ENCODE measurements around the gene CFD. TPM values are rescaled to one million over a fixed set of nuclear protein-coding genes. Genes with fewer than 3 reads are reported as not detected.

CFD gene
- total and polyA plus RNA-seq, 4 donors, result 4.5 to 20.2 (median 13.6) TPM

DNA sequence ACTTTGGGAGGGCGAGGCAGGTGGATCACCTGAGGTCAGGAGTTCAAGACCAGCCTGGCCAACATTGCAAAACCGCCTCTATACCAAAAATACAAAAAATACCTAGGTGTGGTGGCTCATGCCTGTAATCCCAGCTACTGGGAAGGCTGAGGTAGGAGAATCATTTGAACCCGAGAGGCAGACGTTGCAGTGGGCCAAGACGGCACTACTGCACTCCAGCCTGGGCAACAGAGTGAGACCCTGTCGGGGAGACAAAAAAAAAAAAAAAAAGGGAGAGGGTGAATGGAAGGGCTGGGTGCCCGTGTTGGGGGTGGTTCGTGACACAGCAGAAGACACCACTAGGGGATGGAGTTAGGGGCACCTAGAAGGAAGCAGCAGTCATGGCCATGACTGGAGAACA lies 10.8 kb downstream of the CFD start:
- Histone ChIP-seq H3K4me1 (ENCODE audit: control insufficient read depth in 4 of 4, insufficient read depth in 4 of 4, low read length in 3 of 4) (no peaks in the 10 kb centered on the region), H3K36me3 (ENCODE audit: control insufficient read depth in 4 of 4, insufficient read depth in 3 of 4, low read depth in 1 of 4, low read length in 3 of 4) (peaks cover 4 to 42% (median 11%) of the 10 kb centered on the region in 4 donors), H3K27me3 (ENCODE audit: control insufficient read depth in 4 of 4, insufficient read depth in 4 of 4, low read length in 3 of 4) (no peaks in the 10 kb centered on the region), H3K27ac (ENCODE audit: low read depth in 1 of 2, low read length in 2 of 2) (no peak overlapping the region), H3K9ac (ENCODE audit: low read depth in 1 of 2, low read length in 2 of 2) (no peak overlapping the region), H3K4me3 (ENCODE audit: low read depth in 1 of 3, low read length in 3 of 3) (no peak overlapping the region), H3K9me3 (ENCODE audit: control insufficient read depth in 4 of 4, low read length in 3 of 4) (no peaks in the 10 kb centered on the region)
- 94% methylated on average over 8 of the region's 8 CpGs for WGBS
- no peak for DNase-seq (ENCODE audit: low spot score)
- TF ChIP-seq, protein P1, sequence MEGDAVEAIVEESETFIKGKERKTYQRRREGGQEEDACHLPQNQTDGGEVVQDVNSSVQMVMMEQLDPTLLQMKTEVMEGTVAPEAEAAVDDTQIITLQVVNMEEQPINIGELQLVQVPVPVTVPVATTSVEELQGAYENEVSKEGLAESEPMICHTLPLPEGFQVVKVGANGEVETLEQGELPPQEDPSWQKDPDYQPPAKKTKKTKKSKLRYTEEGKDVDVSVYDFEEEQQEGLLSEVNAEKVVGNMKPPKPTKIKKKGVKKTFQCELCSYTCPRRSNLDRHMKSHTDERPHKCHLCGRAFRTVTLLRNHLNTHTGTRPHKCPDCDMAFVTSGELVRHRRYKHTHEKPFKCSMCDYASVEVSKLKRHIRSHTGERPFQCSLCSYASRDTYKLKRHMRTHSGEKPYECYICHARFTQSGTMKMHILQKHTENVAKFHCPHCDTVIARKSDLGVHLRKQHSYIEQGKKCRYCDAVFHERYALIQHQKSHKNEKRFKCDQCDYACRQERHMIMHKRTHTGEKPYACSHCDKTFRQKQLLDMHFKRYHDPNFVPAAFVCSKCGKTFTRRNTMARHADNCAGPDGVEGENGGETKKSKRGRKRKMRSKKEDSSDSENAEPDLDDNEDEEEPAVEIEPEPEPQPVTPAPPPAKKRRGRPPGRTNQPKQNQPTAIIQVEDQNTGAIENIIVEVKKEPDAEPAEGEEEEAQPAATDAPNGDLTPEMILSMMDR (IDR thresholded peaks at IDR 0.05; ENCODE audit: low read depth, low read length, missing input control), result no peak
- TF ChIP-seq, protein P2, sequence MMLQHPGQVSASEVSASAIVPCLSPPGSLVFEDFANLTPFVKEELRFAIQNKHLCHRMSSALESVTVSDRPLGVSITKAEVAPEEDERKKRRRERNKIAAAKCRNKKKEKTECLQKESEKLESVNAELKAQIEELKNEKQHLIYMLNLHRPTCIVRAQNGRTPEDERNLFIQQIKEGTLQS (IDR thresholded peaks at IDR 0.05), result no peak
- TF ChIP-seq YY1 (IDR thresholded peaks at IDR 0.05) (no peak), TAF1 (conservative IDR thresholded peaks at IDR 0.05) (no peak), HNF4G (IDR thresholded peaks at IDR 0.05) (no peak), JUND (IDR thresholded peaks at IDR 0.05) (no peak), FOXA2 (IDR thresholded peaks at IDR 0.05) (no peak), RXRA (IDR thresholded peaks at IDR 0.05) (no peak), EGR1 (IDR thresholded peaks at IDR 0.05; ENCODE audit: low read depth in 2 of 2) (no peak), FOXA1 (IDR thresholded peaks at IDR 0.05) (no peak), NR2F2 (IDR thresholded peaks at IDR 0.05) (no peak), HNF4A (conservative IDR thresholded peaks at IDR 0.05) (no peak), GABPA (IDR thresholded peaks at IDR 0.05 in 1 of 2, conservative IDR thresholded peaks at IDR 0.05 in 1 of 2) (no peak), SP1 (IDR thresholded peaks at IDR 0.05) (no peak), RAD21 (IDR thresholded peaks at IDR 0.05) (no peak)
- TF ChIP-seq, protein P3, sequence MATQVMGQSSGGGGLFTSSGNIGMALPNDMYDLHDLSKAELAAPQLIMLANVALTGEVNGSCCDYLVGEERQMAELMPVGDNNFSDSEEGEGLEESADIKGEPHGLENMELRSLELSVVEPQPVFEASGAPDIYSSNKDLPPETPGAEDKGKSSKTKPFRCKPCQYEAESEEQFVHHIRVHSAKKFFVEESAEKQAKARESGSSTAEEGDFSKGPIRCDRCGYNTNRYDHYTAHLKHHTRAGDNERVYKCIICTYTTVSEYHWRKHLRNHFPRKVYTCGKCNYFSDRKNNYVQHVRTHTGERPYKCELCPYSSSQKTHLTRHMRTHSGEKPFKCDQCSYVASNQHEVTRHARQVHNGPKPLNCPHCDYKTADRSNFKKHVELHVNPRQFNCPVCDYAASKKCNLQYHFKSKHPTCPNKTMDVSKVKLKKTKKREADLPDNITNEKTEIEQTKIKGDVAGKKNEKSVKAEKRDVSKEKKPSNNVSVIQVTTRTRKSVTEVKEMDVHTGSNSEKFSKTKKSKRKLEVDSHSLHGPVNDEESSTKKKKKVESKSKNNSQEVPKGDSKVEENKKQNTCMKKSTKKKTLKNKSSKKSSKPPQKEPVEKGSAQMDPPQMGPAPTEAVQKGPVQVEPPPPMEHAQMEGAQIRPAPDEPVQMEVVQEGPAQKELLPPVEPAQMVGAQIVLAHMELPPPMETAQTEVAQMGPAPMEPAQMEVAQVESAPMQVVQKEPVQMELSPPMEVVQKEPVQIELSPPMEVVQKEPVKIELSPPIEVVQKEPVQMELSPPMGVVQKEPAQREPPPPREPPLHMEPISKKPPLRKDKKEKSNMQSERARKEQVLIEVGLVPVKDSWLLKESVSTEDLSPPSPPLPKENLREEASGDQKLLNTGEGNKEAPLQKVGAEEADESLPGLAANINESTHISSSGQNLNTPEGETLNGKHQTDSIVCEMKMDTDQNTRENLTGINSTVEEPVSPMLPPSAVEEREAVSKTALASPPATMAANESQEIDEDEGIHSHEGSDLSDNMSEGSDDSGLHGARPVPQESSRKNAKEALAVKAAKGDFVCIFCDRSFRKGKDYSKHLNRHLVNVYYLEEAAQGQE (IDR thresholded peaks at IDR 0.05), result no peak
- TF ChIP-seq, protein P4, sequence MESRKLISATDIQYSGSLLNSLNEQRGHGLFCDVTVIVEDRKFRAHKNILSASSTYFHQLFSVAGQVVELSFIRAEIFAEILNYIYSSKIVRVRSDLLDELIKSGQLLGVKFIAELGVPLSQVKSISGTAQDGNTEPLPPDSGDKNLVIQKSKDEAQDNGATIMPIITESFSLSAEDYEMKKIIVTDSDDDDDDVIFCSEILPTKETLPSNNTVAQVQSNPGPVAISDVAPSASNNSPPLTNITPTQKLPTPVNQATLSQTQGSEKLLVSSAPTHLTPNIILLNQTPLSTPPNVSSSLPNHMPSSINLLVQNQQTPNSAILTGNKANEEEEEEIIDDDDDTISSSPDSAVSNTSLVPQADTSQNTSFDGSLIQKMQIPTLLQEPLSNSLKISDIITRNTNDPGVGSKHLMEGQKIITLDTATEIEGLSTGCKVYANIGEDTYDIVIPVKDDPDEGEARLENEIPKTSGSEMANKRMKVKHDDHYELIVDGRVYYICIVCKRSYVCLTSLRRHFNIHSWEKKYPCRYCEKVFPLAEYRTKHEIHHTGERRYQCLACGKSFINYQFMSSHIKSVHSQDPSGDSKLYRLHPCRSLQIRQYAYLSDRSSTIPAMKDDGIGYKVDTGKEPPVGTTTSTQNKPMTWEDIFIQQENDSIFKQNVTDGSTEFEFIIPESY (IDR thresholded peaks at IDR 0.05), result no peak
- TF ChIP-seq, protein P5, sequence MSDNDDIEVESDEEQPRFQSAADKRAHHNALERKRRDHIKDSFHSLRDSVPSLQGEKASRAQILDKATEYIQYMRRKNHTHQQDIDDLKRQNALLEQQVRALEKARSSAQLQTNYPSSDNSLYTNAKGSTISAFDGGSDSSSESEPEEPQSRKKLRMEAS (IDR thresholded peaks at IDR 0.05), result no peak
